ENCODE results near the gene CD9. TPM values are rescaled to one million over a fixed set of nuclear protein-coding genes. Genes with fewer than 3 reads are reported as not detected.
"Not testable (repeated sequence)": the region's sequence is repeated elsewhere in the genome, so short reads cannot be mapped to it uniquely, and the experiment has no call there.

Gene CD9
- polyA plus RNA-seq, 1 donor from 2014 or later: not detected

DNA sequence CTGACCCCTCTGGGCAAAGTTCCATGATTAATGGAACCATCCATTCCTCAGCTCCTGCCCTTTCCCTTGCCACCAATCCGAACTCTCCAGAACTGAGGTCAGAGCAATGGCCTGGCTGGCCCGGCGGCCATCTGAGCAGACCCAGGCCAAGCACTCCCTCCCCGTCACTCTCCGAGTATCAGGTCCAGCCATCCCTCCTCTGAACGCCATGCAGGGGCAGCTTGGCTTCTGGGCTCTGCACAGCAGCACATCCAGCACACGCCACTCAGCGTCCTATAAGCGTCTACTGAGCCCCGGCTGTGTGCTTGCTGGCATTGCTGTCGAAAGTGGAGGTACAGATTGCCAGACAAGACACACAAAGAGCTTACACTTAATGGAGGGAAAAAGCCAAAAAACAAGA is 41.5 kb upstream of the CD9 start:
- Histone ChIP-seq H3K4me3 (ENCODE audit: low read length) (no peak overlapping the region), H3K4me2 (ENCODE audit: low read length) (no peak overlapping the region), H3K9me3 (ENCODE audit: low read length) (no peaks in the 10 kb centered on the region), H3F3A (ENCODE audit: insufficient read depth, low read length, poor library complexity, severe bottlenecking) (no peaks in the 10 kb centered on the region), H3K79me2 (replicated peaks; ENCODE audit: insufficient read depth, low read length) (no peaks in the 10 kb centered on the region), H3K36me3 (ENCODE audit: insufficient read depth, low read length) (no peaks in the 10 kb centered on the region), H3K9ac (ENCODE audit: low read length) (no peak overlapping the region), H4K20me1 (ENCODE audit: insufficient read depth) (no peaks in the 10 kb centered on the region), H2AFZ (ENCODE audit: low read depth, low read length) (no peak overlapping the region), H3K9me2 (ENCODE audit: insufficient read depth, low read length) (no peaks in the 10 kb centered on the region), H3K27ac (ENCODE audit: low read length) (no peak overlapping the region), H3K27me3 (ENCODE audit: insufficient read depth, low read depth, low read length) (no peaks in the 10 kb centered on the region)
- TF ChIP-seq MXI1 (conservative IDR thresholded peaks at IDR 0.05; ENCODE audit: poor library complexity, severe bottlenecking): no peak
- TF ChIP-seq EP300 (conservative IDR thresholded peaks at IDR 0.05; ENCODE audit: poor library complexity, severe bottlenecking): no peak
- no peak for TF ChIP-seq RAD21 (conservative IDR thresholded peaks at IDR 0.05)
- no peak for TF ChIP-seq TAF1 (IDR thresholded peaks at IDR 0.05; ENCODE audit: low read depth)
- TF ChIP-seq SMC3 (conservative IDR thresholded peaks at IDR 0.05; ENCODE audit: poor library complexity): no peak
- no peak for TF ChIP-seq REST (IDR thresholded peaks at IDR 0.05; ENCODE audit: borderline replicate concordance)
- TF ChIP-seq POLR2AphosphoS5 (IDR thresholded peaks at IDR 0.05): no peak
- TF ChIP-seq EZH2 (IDR thresholded peaks at IDR 0.05; ENCODE audit: borderline replicate concordance, insufficient read depth, low read length, poor library complexity, severe bottlenecking): no peak
- no peak for TF ChIP-seq CTCF (IDR thresholded peaks at IDR 0.05; ENCODE audit: poor library complexity, severe bottlenecking)

- H3K36me3 ChIP-seq (ENCODE audit: insufficient read depth, low read length); H3K27me3 ChIP-seq (ENCODE audit: insufficient read depth, low read depth, low read length); H3F3A ChIP-seq (ENCODE audit: insufficient read depth, low read length, poor library complexity, severe bottlenecking); H3K79me2 ChIP-seq (replicated peaks; ENCODE audit: insufficient read depth, low read length); H2AFZ ChIP-seq (ENCODE audit: low read depth, low read length); H4K20me1 ChIP-seq (ENCODE audit: insufficient read depth); H3K4me3 ChIP-seq (ENCODE audit: low read length); H3K27ac ChIP-seq (ENCODE audit: low read length); H3K9me2 ChIP-seq (ENCODE audit: insufficient read depth, low read length); H3K4me2 ChIP-seq (ENCODE audit: low read length); H3K9ac ChIP-seq (ENCODE audit: low read length); H3K9me3 ChIP-seq (ENCODE audit: low read length): not testable (repeated sequence)
These were observed 40.8 kb upstream of the CD9 start for GRCh38 chr12:6159166-6160011.

GRCh38 chr12:6160049-6160649 is 40.1 kb upstream of the CD9 start:
- H3K27me3 ChIP-seq (ENCODE audit: insufficient read depth, low read depth, low read length); H3K9me3 ChIP-seq (ENCODE audit: low read length); H3K4me2 ChIP-seq (ENCODE audit: low read length); H3F3A ChIP-seq (ENCODE audit: insufficient read depth, low read length, poor library complexity, severe bottlenecking); H3K27ac ChIP-seq (ENCODE audit: low read length); H4K20me1 ChIP-seq (ENCODE audit: insufficient read depth); H3K9ac ChIP-seq (ENCODE audit: low read length); H3K4me3 ChIP-seq (ENCODE audit: low read length); H3K36me3 ChIP-seq (ENCODE audit: insufficient read depth, low read length); H2AFZ ChIP-seq (ENCODE audit: low read depth, low read length); H3K9me2 ChIP-seq (ENCODE audit: insufficient read depth, low read length); H3K79me2 ChIP-seq (replicated peaks; ENCODE audit: insufficient read depth, low read length): not testable (repeated sequence)
